ENCODE results near the gene TMC5. TPM values are rescaled to one million over a fixed set of nuclear protein-coding genes. Genes with fewer than 3 reads are reported as not detected.

Gene TMC5
- total and polyA plus RNA-seq, 2 of the 13 experiments (the other 11 are each of a cell fraction or from before 2014, with no cell fraction given): 0.09 to 0.41 TPM

GRCh38 chr16:19517424-19518089, 99.9 kb downstream of the TMC5 start (continued):
- no peak for TF ChIP-seq ELK4 (CRISPR knock-in tag; IDR thresholded peaks at IDR 0.05; ENCODE audit: borderline replicate concordance)
- no peak for TF ChIP-seq RAD21 (CRISPR knock-in tag; IDR thresholded peaks at IDR 0.05)
- no peak for TF ChIP-seq ZFP1 (CRISPR knock-in tag; IDR thresholded peaks at IDR 0.05)
- no peak for TF ChIP-seq ZBTB10 (CRISPR knock-in tag; IDR thresholded peaks at IDR 0.05; ENCODE audit: borderline replicate concordance)
- TF ChIP-seq ZNF607 (CRISPR knock-in tag; IDR thresholded peaks at IDR 0.05; ENCODE audit: borderline replicate concordance): no peak
- no peak for TF ChIP-seq ZNF674 (CRISPR knock-in tag; IDR thresholded peaks at IDR 0.05; ENCODE audit: low read depth)
- TF ChIP-seq ZNF543 (CRISPR knock-in tag; IDR thresholded peaks at IDR 0.05): no peak

- no peak overlapping the region for H3K4me2 ChIP-seq (ENCODE audit: low read depth, low read length)
- TF ChIP-seq ARID3A (IDR thresholded peaks at IDR 0.05; ENCODE audit: low read depth, low read length): no peak
- TF ChIP-seq RCOR2 (CRISPR knock-in tag; IDR thresholded peaks at IDR 0.05): no peak
- no peak for TF ChIP-seq UBTF (CRISPR knock-in tag; IDR thresholded peaks at IDR 0.05)
- no peak for TF ChIP-seq ZSCAN20 (CRISPR knock-in tag; IDR thresholded peaks at IDR 0.05; ENCODE audit: borderline replicate concordance)
- TF ChIP-seq NFIB (CRISPR knock-in tag; IDR thresholded peaks at IDR 0.05; ENCODE audit: borderline replicate concordance): no peak
These were observed 100.7 kb downstream of the TMC5 start for GRCh38 chr16:19518388-19518787.

More at GRCh38 chr16:19518388-19518787, 100.7 kb downstream of the TMC5 start:
- no peak overlapping the region for H3K27ac ChIP-seq (ENCODE audit: extremely low read length, insufficient read depth, low read length)
- WGBS (ENCODE audit: low lambda C conversion rate): 96% methylated on average over 2 of the region's 2 CpGs
- in situ Hi-C loops (cut with HindIII; ENCODE audit: extremely low pct_ligation_motif_present, low pct_unique_long_range_greater_than_20kb): no loop called here
- ChIA-PET POLR2A (no interaction called here), CTCF (ENCODE audit: low intra/inter-chr PET ratio, low total read pairs) (no interaction called here)
- no peaks in the 10 kb centered on the region; a peak in 1 of 5 replicates for H3K27me3 ChIP-seq (ENCODE audit: control insufficient read depth in 1 of 2, insufficient read depth in 2 of 2, low read length in 2 of 2)
- H3K9ac ChIP-seq (ENCODE audit: insufficient read depth, low read depth, low read length): no peak overlapping the region
- intact Hi-C loops (cut with micrococcal nuclease; ENCODE audit: unreplicated experiment): no loop called here
- peaks cover 6 to 21% of the 10 kb centered on the region in 2 experiments for H3K36me3 ChIP-seq (replicated peaks in 1 of 2; ENCODE audit: control insufficient read depth in 1 of 2, insufficient read depth in 2 of 2, low read length in 2 of 2)
- no peaks in the 10 kb centered on the region for H3K9me3 ChIP-seq (ENCODE audit: low read length)
- ATAC-seq (no peak), FAIRE-seq (no peak), DNase-seq (ENCODE audit: low spot score) (no peak)
- H4K20me1 ChIP-seq (ENCODE audit: insufficient read depth, low read length): no peaks in the 10 kb centered on the region
- no TSS peak for BruUV-seq (replicated peaks)
- peaks cover 64% of the 10 kb centered on the region for H3K4me1 ChIP-seq (ENCODE audit: insufficient read depth, low read length)
- no peak overlapping the region for H3K4me3 ChIP-seq (replicated peaks in 1 of 3; ENCODE audit: insufficient read depth in 1 of 3, low read depth in 2 of 3, low read length in 3 of 3)
- peaks cover 17% of the 10 kb centered on the region for H3K79me2 ChIP-seq (ENCODE audit: insufficient read depth, low read length)
- H2AFZ ChIP-seq (ENCODE audit: low read length): no peak overlapping the region
